Activated T-helper 1 cell treated with anti-CD3 and anti-CD28 coated beads, Interleukin-12 subunit alpha, Interleukin-12 subunit beta, Interleukin-2, Interleukin-4 antibody, amounts not matched to agents 30 ng/mL and 10 ng/mL and 1 ng/mL, durations not matched to agents 14 hours and 24 hours and 36 hours (primary cell): ENCODE results near the gene ASPA. TPM values are rescaled to one million over a fixed set of nuclear protein-coding genes. Genes with fewer than 3 reads are reported as not detected.

ENCODE experiments used
- DNase-seq: peaks from one replicate; pipeline ENCODE4 v3.0.0; 2021; ENCODE audit warnings: low spot score
- H3K27ac Mint-ChIP-seq: one replicate; pipeline ENCODE4 v1.8.0; 2021; ENCODE audit warnings: mild to moderate bottlenecking, mixed read lengths
- H3K27me3 Mint-ChIP-seq: one replicate; pipeline ENCODE4 v1.8.0; 2022; ENCODE audit warnings: mild to moderate bottlenecking, moderate library complexity, mixed read lengths; ENCODE audit not compliant: insufficient read depth
- H3K36me3 Mint-ChIP-seq: one replicate; pipeline ENCODE4 v1.8.0; 2021; ENCODE audit warnings: low read depth, mixed read lengths
- H3K4me1 Mint-ChIP-seq: one replicate; pipeline ENCODE4 v1.8.0; 2021; ENCODE audit warnings: low read depth, mixed read lengths
- H3K4me3 Mint-ChIP-seq: one replicate; pipeline ENCODE4 v1.8.0; 2021; ENCODE audit warnings: mild to moderate bottlenecking, moderate library complexity, mixed read lengths
- H3K9me3 Mint-ChIP-seq: one replicate; pipeline ENCODE4 v1.8.0; 2021; ENCODE audit warnings: mixed read lengths
- intact Hi-C: fragments of 100-400 bp; cut with micrococcal nuclease; formaldehyde crosslinking; loops from one replicate; pipeline ENCODE4 v1.15.1; 2024
- total RNA-seq: library from RNA; stranded (reverse); gene quantifications from 2 replicates; pipeline ENCODE4 v1.2.3, GENCODE V29; 2022

ASPA gene
- total RNA-seq, 1 donor from 2014 or later: not detected

DNA sequence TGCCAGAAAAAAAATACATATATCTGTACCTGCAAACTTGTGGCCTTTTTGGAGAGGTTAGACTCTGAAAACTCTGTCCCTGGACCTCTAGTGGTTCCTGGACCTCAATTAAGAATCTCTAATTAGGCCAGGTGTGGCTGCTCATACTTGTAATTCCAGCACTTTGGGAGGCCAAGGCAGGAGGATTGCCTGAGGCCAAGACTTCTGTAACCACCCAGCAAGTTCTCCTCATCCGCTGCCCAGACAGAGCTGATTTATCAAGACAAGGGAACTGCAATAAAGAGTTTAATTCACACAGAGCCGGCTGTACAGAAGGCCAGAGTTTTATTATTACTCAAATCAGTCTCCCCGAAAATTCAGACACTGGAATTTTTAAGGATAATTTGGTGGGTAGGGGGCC, 4.2 kb downstream of the ASPA start:
- Mint-ChIP-seq H3K36me3 (no peaks in the 10 kb centered on the region), H3K27ac (no peak overlapping the region), H3K4me3 (no peak overlapping the region), H3K27me3 (peaks cover 15% of the 10 kb centered on the region), H3K4me1 (no peaks in the 10 kb centered on the region), H3K9me3 (no peaks in the 10 kb centered on the region)
- intact Hi-C loops: no loop called here
- no peak for DNase-seq

DNA sequence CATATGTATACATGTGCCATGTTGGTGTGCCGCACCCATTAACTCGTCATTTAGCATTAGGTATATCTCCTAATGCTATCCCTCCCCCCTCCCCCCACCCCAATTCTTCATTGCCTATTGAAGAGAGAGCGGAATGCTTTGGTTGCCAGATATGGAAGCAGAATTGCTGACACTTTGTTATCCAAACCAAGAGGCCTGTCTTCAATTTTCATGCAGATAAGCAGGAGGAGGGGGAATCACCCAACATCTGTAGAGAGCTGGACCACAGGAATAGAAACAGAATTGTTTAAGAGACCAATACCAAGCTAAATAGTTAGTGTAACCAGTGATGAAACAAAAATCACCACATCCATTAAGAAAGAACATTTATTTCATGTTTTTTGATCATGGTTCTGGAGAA, 7.1 kb downstream of the ASPA start:
- DNase-seq: no peak
- no peak overlapping the region for H3K27ac Mint-ChIP-seq
- no peak overlapping the region for H3K4me3 Mint-ChIP-seq
- no peaks in the 10 kb centered on the region for H3K36me3 Mint-ChIP-seq
- no peaks in the 10 kb centered on the region for H3K9me3 Mint-ChIP-seq
- intact Hi-C loops: no loop called here
- peaks cover 18% of the 10 kb centered on the region for H3K27me3 Mint-ChIP-seq
- no peaks in the 10 kb centered on the region for H3K4me1 Mint-ChIP-seq

DNA sequence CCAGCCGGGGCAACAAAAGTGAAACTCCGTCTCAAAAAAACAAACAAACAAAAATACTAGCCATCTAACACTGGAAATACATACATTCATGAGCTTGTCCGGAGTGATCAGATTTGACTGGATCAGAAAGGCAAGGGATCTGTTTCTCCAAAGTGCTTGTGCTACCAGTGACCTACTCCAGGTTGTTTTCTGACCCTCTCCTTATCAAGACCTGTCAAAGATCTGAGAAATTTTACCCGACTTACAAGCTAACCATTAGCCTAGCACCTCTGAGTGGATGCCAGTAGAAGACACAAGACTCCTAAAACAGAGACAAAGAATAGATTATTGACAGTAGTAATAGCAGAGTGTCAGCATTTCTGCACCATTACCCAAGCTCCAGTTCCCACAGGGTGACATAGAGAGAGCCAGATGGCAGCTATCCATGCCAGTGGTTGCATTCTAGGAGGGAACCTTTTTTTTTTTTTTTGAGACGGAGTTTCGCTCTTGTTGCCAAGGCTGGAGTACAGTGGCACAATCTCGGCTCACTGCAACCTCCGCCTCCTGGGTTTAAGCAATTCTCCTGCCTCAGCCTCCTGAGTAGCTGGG, 9.8 kb downstream of the ASPA start:
- H3K4me1 Mint-ChIP-seq: no peaks in the 10 kb centered on the region
- intact Hi-C loops: no loop called here
- H3K4me3 Mint-ChIP-seq: no peak overlapping the region
- H3K9me3 Mint-ChIP-seq: no peaks in the 10 kb centered on the region
- no peak overlapping the region for H3K27ac Mint-ChIP-seq
- H3K36me3 Mint-ChIP-seq: no peaks in the 10 kb centered on the region
- no peak for DNase-seq
- peaks cover 20% of the 10 kb centered on the region for H3K27me3 Mint-ChIP-seq

DNA sequence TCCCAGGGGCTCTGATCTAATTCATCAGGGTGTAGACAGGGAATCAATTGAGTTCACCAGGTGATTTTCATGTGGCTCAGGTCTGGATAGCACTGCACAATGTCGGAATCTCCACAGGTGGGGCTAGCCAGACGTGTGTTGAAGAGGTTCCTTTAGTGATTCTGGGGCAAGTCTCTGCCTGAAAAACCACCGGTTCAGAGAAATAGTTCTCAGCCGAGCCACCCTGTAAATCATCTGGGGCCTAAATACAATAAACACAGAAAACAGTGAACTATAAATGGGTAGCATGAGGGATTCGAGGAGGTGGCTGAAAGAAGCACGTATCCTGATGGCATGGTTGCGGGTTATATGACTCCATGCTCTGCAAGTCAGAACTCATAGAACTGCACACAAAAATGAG, 21.3 kb downstream of the ASPA start:
- Mint-ChIP-seq H3K4me3 (no peak overlapping the region), H3K27me3 (peaks cover 4% of the 10 kb centered on the region), H3K27ac (no peak overlapping the region), H3K4me1 (no peaks in the 10 kb centered on the region), H3K9me3 (no peaks in the 10 kb centered on the region), H3K36me3 (no peaks in the 10 kb centered on the region)
- intact Hi-C loops: no loop called here
- DNase-seq: no peak

DNA sequence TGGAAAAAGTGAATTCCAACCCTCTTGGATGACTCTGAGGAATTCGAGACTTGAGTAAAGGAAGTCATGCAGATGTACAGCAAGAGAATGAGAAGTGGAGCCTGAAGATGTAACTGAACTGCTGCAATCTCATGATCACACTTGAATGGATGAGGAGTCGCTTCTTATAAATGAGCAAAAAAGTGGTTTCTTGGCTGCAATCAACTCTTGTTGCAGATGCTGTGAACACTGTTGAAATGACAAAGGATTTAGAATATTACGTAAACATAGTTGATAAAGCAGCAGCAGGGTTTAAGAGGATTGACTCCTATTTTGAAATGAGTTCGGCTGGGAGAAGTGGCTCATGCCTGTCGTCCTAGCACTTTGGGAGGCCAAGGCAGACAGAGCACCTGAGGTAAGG, 25.5 kb downstream of the ASPA start:
- no peaks in the 10 kb centered on the region for H3K36me3 Mint-ChIP-seq
- no peaks in the 10 kb centered on the region for H3K4me1 Mint-ChIP-seq
- DNase-seq: no peak
- no peaks in the 10 kb centered on the region for H3K9me3 Mint-ChIP-seq
- intact Hi-C loops: no loop called here
- no peak overlapping the region for H3K27ac Mint-ChIP-seq
- no peak overlapping the region for H3K4me3 Mint-ChIP-seq
- peaks cover under 1% of the 10 kb centered on the region for H3K27me3 Mint-ChIP-seq

DNA sequence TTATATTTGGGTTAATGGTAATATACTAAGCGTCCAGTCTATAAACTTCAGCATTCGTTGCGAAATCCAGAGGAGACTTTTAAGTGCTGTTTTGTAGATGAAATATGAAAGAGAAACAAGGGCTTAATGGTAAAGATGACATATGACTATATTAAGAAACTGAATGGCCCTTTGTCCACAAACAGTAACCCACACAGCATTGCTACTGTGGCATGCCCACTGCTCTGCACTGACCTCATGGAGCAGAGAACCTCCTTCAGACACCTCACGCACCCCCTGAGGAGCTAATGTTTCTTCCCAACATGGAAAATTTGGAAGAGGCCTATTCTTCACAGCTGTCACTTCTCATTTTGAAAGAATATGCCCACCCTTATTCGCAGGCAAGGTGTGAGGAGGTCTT, 26.7 kb downstream of the ASPA start:
- intact Hi-C loops: no loop called here

DNA sequence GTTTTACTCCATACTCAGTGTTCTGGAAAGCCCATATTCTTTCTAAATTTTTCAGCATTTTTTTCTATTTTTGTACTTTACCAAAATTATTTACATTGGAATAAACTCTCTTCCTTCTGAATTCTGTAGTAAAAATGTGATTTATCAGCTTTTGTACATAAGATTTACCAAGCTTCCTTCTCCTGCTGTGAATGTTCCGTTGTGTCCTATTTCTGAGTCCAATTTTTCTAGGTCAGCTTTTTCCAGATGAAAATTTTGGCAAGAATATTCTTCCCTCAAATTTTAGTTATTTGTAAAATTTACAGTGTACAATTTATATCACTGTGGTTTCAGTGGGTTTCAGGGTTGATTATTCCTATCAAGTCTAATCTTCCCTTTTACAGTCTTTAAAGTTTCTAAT, 27.5 kb downstream of the ASPA start:
- Mint-ChIP-seq H3K27ac (no peak overlapping the region), H3K36me3 (no peaks in the 10 kb centered on the region), H3K9me3 (no peaks in the 10 kb centered on the region), H3K4me3 (no peak overlapping the region), H3K27me3 (peaks cover 2% of the 10 kb centered on the region), H3K4me1 (no peaks in the 10 kb centered on the region)
- intact Hi-C loops: no loop called here
- no peak for DNase-seq

More for the DNA sequence above, 26.7 kb downstream of the ASPA start:
- peaks cover 2% of the 10 kb centered on the region for H3K27me3 Mint-ChIP-seq
- no peaks in the 10 kb centered on the region for H3K36me3 Mint-ChIP-seq
- DNase-seq: no peak
- no peak overlapping the region for H3K4me3 Mint-ChIP-seq
- H3K9me3 Mint-ChIP-seq: no peaks in the 10 kb centered on the region
- no peaks in the 10 kb centered on the region for H3K4me1 Mint-ChIP-seq
- H3K27ac Mint-ChIP-seq: no peak overlapping the region

DNA sequence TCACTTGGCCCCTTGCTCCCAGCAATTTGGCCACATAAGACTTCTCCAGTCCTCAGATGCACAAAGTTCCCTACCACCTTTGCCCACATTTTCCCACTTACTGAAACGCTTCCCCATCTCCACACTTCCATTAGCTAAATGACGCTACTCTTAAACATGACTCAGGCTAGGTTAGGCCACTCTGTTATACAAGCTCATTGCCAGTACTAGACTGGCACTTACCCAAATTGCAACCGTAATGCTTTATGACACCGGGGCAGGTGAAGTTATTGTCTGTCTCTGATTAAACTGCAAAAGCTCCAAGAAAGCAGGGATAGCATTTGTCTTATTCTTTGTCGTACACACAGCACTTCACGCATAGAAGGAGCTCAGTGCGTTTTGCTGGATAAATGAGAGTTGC, 29.2 kb downstream of the ASPA start:
- Mint-ChIP-seq H3K4me1 (no peaks in the 10 kb centered on the region), H3K4me3 (no peak overlapping the region), H3K36me3 (no peaks in the 10 kb centered on the region), H3K9me3 (no peaks in the 10 kb centered on the region), H3K27ac (no peak overlapping the region), H3K27me3 (peaks cover 4% of the 10 kb centered on the region)
- no peak for DNase-seq
- intact Hi-C loops: no loop called here

DNA sequence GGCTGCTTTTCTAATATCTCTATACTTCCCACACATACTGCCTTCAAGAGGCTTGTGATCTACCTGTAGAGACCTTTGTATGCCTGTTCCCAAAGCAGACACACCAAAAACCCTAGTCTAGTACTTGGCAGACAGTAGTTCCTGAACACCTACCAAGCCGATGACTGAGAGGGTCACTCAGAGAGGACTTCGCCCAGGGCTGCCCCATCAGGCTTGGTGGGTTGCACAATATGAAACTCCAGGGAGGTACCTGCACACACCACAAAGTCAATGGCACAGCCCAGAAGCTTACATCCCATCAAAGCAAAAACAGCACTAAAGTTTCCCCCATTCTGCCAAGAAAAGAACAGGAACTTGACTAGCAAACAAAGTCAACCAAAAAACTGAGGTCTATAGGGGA, 30.3 kb downstream of the ASPA start:
- Mint-ChIP-seq H3K4me3 (no peak overlapping the region), H3K27ac (no peak overlapping the region), H3K27me3 (peaks cover 4% of the 10 kb centered on the region), H3K9me3 (no peaks in the 10 kb centered on the region), H3K4me1 (no peaks in the 10 kb centered on the region), H3K36me3 (no peaks in the 10 kb centered on the region)
- intact Hi-C loops: no loop called here
- DNase-seq: no peak

DNA sequence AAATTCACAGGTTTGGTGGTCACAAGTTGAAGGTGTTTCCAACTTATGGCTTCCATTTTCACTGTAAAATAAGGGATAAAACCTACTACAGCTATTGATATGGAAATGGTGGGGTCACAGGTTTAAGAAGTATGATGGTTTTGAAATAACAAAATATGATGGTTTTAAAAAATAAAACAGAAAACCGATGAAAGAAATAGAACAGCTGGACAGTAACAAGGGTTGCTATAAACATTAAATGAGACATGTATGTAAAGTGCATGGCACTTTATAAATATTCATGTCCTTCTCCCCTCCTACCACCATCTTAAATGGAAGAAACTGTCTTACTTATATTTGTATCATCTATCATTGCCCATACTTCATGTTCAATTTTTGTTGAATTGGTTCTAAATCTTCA, 31.3 kb downstream of the ASPA start:
- no peak for DNase-seq
- Mint-ChIP-seq H3K27ac (no peak overlapping the region), H3K4me1 (no peaks in the 10 kb centered on the region), H3K27me3 (peaks cover 5% of the 10 kb centered on the region), H3K36me3 (no peaks in the 10 kb centered on the region), H3K4me3 (no peak overlapping the region), H3K9me3 (no peaks in the 10 kb centered on the region)
- intact Hi-C loops: no loop called here

DNA sequence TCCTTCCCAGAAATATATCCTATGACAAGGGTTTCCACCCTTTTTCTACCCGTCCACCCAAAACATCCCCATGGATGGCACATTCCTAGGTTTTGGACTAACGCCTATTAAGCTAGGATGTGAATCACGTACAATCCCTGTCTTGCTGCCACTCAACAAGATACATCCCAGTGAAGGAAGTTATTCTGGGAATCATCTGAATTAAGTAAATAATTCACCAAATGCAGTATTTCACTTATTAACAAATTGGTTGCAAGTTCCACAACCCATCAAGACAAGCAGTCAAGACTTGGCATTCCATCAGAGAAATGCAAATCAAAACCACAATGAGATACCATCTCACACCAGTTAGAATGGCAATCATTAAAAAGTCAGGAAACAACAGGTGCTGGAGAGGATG, 32.1 kb downstream of the ASPA start:
- H3K36me3 Mint-ChIP-seq: no peaks in the 10 kb centered on the region
- H3K9me3 Mint-ChIP-seq: no peaks in the 10 kb centered on the region
- peaks cover 5% of the 10 kb centered on the region for H3K27me3 Mint-ChIP-seq
- no peak overlapping the region for H3K4me3 Mint-ChIP-seq
- no peak overlapping the region for H3K27ac Mint-ChIP-seq
- intact Hi-C loops: no loop called here
- H3K4me1 Mint-ChIP-seq: no peaks in the 10 kb centered on the region
- no peak for DNase-seq

DNA sequence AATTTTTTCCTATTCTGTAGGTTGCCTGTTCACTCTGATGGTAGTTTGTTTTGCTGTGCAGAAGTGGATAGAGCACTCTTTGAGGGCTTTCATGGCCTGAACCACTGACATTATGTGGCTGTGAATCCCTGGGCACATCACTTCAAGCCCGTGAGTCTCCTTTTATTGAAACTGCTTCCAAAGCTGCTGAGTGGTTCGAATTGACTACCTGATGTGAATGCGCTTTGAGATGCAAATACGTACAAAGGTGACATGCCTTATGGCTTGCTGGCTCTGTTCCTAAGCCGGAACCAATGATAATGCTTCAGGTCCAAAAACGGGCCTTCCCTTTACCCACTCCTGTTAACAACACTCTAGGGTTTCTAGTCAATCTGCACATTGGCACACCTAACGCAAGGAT, 34.3 kb downstream of the ASPA start:
- H3K9me3 Mint-ChIP-seq: no peaks in the 10 kb centered on the region
- intact Hi-C loops: no loop called here
- no peaks in the 10 kb centered on the region for H3K36me3 Mint-ChIP-seq
- no peak overlapping the region for H3K27ac Mint-ChIP-seq
- no peak for DNase-seq
- peaks cover 5% of the 10 kb centered on the region for H3K27me3 Mint-ChIP-seq
- no peak overlapping the region for H3K4me3 Mint-ChIP-seq
- H3K4me1 Mint-ChIP-seq: no peaks in the 10 kb centered on the region

DNA sequence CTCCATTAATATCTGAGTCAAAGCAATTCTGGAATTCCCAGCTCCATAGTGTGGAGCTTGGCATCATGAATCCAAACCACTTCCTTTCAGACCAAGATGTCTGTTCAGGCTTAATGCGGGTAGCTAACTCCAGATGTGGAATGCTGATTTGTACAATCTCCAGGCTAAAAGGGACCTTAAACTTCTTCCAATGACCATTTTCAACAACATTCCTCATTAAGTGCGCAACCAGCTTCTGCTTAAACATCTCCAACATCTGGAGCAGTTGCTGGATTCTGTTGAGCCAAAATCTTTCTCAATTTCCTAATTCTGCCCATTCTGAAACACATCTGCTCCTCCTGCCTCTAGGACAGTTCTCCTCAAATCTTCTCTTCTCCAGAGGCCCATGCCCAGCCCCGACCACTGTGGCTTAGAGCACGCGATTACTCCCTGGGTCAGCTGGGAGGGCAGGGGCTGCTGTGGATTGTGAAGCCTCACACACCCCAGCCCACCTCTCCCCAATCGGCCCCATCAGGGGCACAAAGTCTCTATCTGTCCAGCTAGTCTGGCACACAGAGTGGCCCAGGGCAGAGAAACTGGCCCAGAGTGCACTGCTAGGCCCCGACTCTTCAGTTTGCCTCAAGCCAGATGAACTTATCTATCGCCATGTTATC, 36.2 kb downstream of the ASPA start:
- Mint-ChIP-seq H3K4me3 (no peak overlapping the region), H3K36me3 (no peaks in the 10 kb centered on the region), H3K27ac (no peak overlapping the region), H3K27me3 (peaks cover 5% of the 10 kb centered on the region), H3K9me3 (no peaks in the 10 kb centered on the region), H3K4me1 (no peaks in the 10 kb centered on the region)
- no peak for DNase-seq
- intact Hi-C loops: no loop called here
